ENCODE measurements around the gene FAM236C.
"Not testable (repeated sequence)": the region's sequence is repeated elsewhere in the genome, so short reads cannot be mapped to it uniquely, and the experiment has no call there.

FAM236C gene

DNA sequence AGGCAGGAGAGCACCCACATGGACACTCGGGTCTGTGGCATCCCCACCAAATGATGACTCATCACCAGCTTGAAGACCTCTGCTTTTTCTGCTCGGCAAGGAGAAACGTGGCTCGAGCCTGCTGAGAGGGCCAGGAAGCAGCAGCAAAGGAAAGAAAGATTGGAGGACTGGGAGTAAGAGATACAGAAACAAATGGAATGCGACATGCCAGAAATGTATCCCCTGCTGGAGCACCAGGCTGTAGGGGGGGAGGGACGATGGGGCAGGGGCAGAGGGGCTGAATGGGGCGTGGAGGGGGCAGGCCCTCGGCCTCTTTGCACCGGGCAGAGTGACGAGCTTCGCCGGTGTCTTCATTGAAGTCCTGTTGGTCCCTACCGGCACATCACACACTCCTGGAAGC, at the start of gene FAM236C:
Gene FAM236C (plus strand): TSS at position 301 of the 400 bp plus-strand sequence. CDS start 100 bp downstream, outside the sequence.
- DNase-seq (ENCODE audit: low read depth) = not testable (repeated sequence)

DNA sequence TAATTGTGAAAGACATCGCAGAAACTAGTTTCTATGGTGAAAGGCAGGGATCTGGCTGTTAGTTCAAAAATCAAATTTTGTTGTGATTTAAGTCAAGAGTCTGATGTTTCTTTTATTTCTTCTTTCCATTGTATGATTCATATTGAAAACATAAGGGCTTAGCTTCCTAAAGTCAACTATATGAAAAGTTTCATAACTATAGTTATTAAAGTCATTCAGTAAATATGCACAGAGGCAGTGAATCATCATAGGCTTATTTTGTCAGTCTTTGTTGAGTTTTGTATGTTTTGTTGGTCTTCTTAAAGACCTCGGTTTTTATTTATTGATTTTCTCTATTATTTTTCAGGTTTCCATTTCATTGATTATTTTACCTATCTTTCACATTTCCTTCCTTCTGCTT, 29.5 kb upstream of the FAM236C start:
- not testable (repeated sequence) for DNase-seq (ENCODE audit: low read depth)

DNA sequence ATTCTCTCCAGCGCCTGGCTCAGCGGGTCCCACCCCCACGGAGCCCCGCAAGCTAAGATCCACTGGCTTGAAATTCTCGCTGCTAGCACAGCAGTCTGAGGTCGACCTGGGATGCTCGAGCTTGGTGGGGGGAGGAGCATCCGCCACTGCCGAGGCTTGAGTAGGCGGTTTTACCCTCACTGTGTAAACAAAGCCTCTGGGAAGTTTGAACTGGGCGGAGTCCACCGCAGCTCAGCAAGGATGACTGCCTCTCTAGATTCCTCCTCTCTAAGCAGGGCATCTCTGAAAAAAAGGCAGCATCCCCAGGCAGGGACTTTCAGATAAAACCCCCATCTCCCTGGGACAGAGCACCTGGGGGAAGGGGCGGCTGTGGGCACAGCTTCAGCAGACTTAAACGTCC, 22.7 kb upstream of the FAM236C start:
- not testable (repeated sequence) for DNase-seq (ENCODE audit: low read depth)

DNA sequence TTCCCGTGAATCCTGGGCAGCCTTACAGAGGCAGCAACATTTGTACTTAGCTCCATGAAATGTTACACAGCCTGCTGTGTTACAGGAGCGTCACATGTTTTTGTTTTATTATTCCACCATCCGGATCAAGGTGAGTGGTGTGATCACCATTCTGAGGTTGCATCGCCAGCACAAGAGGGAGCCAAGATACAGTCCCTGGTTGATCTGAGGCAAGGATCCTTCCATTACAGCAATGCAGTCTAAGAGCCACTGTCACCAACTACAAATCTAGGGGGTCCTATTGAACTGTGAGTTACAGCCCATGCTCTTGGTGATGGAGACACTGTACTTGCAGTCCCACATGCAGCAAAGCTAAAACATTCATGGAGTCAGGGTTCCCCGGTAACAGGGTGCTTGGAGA, 3.7 kb downstream of the FAM236C start:
- DNase-seq (ENCODE audit: low read depth) = not testable (repeated sequence)

DNA sequence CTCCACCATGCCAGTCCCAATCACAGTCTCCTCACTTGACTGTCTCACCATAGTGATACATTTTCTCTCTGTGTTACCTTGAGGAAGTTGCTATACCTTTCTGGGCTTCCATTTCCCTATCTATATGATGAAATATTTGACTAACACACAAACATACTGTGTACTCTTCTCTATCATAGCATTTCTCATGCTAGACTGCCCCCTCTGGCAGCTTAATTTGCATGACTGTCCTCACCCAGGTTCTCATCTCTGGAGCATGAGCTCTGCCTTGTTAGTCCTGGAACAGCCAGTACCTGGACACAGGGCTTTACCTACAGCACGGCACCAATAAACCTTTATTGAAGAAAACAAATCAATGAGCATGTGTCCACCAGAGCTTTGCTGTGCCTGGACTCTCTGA, 19.9 kb downstream of the FAM236C start:
- DNase-seq (ENCODE audit: low read depth) = not testable (repeated sequence)

DNA sequence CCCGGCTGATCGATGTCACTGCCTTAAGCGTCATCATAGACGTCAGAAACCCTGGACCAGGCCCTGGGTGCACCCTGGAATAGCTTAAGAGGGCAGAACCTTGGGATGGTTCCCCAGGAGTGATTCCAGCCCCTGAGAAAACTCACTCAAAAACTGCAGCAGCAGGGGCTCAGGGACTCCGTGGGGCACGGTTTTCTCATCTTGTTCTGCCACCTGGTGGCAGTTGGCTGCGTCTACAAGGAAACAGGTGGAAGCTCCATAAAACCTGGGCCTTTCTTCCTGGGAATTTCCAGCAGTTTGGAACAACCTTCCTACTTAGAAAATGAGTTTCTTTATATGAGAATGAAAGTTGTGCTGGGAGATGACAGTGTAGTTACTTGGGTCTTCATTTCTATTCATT, 24.0 kb downstream of the FAM236C start:
- DNase-seq (ENCODE audit: low read depth) = not testable (repeated sequence)

DNA sequence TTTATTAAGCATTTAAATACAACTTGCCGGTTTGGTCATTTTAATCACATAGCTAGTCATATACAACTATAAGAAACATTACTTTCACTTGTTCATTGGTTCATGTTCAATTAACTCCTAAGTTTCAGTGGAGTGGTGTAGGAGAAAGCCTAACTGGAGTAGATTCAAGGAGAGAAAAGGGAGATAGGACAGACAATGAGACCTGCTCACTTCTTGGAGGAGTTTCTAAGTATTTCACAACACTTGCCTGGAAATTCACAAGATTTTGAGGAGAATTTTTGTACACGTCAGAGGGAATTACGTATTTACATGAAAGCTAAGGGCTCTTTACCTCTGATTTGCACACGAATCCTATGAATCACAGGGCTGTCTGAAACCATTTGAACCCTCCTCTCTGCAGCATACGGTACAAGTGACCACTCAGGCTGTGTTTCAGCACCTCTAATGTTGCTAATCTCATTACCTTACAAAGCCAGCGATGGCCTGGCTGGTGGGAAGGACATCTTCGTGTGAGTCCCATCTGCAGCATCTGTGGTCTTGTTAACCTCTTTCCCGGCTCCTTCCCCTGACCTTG, 24.6 kb downstream of the FAM236C start:
- not testable (repeated sequence) for DNase-seq (ENCODE audit: low read depth)

DNA sequence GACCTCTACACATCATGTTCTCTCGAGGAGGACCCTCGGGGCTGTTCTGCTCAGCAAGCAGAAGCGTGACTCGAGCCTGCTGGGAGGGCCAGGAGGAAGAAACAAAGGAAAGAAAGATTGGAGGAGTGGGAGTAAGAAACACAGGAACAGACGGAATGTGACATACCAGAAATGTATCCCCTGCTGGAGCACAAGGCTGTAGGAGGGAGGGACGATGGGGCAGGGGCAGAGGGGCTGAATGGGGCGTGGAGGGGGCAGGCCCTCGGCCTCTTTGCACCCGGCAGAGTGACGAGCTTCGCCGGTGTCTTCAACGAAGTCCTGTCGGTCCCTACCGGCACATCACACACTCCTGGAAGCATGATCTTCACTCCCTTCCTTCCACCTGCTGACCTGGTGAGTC, 25.5 kb downstream of the FAM236C start, which contains the start of gene FAM236A:
Gene FAM236A (plus strand): TSS at position 301 of the 400 bp plus-strand sequence. CDS start 57 bp downstream, at position 358.
- not testable (repeated sequence) for DNase-seq (ENCODE audit: low read depth)

DNA sequence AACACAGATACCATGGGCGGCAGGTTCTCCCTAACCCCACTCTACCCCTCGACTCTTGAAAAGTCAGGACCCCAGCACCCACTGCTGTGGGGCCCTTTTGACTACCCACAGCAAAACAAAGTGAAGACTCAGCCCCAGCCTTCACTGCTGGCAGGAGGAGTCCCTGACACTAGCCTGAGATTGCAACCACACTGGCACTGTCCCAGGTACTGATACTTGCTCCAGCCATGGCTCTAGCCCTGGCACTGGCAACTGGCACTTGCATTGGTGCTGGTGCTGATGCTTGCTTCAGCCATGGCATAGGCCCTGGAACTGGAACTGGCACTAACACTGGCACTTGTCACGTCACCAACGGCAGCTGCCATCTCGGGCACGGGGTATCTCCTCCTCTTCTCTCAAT, 29.9 kb downstream of the FAM236C start:
- not testable (repeated sequence) for DNase-seq (ENCODE audit: low read depth)

DNA sequence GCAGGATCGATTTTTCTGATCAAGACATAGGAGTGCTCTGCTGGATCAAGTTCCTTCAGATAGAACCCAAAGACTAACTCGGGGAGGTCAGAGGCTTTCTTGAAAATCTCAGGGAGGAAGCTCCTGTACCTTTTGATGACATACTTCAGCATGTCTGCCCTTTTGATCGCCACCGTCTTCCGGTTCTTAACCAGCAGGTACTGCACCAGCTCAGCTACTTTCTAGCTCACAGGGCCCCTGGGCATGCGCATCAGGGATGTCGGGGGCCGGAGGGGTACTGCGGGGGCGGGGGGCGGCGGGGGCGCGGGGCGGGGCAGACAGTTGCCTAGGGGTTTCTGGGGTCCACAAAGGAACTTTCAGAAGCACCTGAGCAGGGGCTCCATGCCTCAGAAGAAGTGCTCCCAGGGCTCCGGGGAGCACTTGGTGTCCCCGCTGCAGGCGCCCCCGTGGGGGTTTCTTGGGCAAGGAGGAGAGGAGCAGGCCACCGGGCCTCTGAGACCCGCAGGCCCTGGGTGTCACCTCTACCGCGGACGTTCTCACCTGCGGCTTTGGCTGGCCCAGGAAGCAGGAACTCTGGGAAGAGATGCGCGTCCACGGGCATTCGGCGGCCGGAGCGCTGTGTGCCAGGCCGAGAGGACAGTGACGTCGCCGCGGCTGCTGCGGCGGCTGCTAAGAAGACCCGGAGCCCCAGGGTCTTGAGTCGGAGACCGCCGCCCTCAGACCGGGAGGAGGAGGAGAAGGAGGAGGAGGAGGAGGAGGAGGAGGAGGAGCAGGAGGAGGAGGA, 30.8 kb downstream of the FAM236C start:
- not testable (repeated sequence) for DNase-seq (ENCODE audit: low read depth)

DNA sequence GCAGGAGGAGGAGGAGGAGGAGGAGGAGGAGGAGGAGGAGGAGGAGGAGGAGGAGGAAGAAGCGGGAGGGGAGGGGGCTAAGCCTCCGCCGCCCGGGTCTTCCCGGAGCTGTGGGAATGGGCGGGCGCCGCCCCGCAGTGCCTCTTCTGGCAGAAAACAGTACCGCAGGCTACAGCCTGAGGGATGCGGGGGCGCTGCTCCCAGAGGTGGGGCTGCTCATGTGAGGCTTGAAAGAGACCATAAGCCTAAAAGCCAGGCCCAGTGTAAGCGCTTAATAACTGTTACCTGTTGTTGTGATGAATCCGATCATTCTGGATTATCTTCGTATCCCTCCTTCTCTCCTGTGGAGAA, 31.4 kb downstream of the FAM236C start, which contains the start of gene DMRTC1:
Gene DMRTC1 (minus strand): TSS at position 19 of the 351 bp plus-strand sequence. CDS start 68,143 bp downstream, outside the sequence.
- DNase-seq (ENCODE audit: low read depth) = not testable (repeated sequence)

DNA sequence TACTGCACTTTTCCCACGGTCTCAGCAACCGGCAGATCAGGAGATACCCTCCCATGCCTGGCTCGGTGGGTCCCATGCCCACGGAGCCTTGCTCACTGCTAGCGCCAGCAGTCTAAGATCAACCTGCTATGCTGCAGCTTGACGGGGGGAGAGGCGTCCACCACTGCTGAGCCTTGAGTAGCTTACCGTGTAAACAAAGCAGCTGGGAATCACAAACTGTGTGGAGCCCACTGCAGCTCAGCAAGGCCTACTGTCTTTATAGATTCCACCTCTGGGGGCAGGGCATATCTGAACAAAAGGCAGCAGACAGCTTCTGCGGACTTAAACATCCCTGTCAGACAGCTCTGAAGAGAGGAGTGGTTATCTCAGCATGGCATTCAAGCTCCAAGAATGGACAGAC, 47.6 kb downstream of the FAM236C start:
- DNase-seq (ENCODE audit: low read depth) = not testable (repeated sequence)
